PFSK-1 (cell line): Measurements from ENCODE around the gene KIF3B.

Experiments
- FOXP2 ChIP-seq: optimal IDR thresholded peaks from 2 replicates; pipeline ENCODE3; 2011; ENCODE audit warnings: borderline replicate concordance, control low read depth, inconsistent platforms; ENCODE audit not compliant: insufficient read depth; ENCODE audit errors: extremely low read length, extremely low read depth
- POLR2AphosphoS5 ChIP-seq: IDR thresholded peaks from 2 replicates; pipeline ENCODE4 v1.6.1; 2012; ENCODE audit warnings: low read depth, mild to moderate bottlenecking, control low read depth, low read length, moderate library complexity
- SIN3A ChIP-seq: IDR thresholded peaks from 2 replicates; pipeline ENCODE4 v1.6.1; 2012; ENCODE audit warnings: mild to moderate bottlenecking, low read length, moderate library complexity, borderline replicate concordance; ENCODE audit not compliant: insufficient read depth
- TAF1 ChIP-seq: IDR thresholded peaks from 2 replicates; pipeline ENCODE4 v1.6.1; 2012; ENCODE audit warnings: low read length, control low read depth, borderline replicate concordance; ENCODE audit not compliant: insufficient read depth
- TF ChIP-seq, protein P1 (sequence below), 2 experiments: IDR thresholded peaks; 2 replicates each; pipeline versions ENCODE4 v1.6.1 to v1.8.0; 2011 to 2012; ENCODE audit warnings: low read depth in 2 of 2, low read length in 2 of 2, control low read depth in 1 of 2, inconsistent platforms in 1 of 2, mild to moderate bottlenecking in 1 of 2, moderate library complexity in 1 of 2; ENCODE audit not compliant: insufficient read depth in 1 of 2

- no peak for TF ChIP-seq POLR2AphosphoS5
- TF ChIP-seq TAF1: no peak
- no peak for TF ChIP-seq SIN3A
- TF ChIP-seq, protein P1, sequence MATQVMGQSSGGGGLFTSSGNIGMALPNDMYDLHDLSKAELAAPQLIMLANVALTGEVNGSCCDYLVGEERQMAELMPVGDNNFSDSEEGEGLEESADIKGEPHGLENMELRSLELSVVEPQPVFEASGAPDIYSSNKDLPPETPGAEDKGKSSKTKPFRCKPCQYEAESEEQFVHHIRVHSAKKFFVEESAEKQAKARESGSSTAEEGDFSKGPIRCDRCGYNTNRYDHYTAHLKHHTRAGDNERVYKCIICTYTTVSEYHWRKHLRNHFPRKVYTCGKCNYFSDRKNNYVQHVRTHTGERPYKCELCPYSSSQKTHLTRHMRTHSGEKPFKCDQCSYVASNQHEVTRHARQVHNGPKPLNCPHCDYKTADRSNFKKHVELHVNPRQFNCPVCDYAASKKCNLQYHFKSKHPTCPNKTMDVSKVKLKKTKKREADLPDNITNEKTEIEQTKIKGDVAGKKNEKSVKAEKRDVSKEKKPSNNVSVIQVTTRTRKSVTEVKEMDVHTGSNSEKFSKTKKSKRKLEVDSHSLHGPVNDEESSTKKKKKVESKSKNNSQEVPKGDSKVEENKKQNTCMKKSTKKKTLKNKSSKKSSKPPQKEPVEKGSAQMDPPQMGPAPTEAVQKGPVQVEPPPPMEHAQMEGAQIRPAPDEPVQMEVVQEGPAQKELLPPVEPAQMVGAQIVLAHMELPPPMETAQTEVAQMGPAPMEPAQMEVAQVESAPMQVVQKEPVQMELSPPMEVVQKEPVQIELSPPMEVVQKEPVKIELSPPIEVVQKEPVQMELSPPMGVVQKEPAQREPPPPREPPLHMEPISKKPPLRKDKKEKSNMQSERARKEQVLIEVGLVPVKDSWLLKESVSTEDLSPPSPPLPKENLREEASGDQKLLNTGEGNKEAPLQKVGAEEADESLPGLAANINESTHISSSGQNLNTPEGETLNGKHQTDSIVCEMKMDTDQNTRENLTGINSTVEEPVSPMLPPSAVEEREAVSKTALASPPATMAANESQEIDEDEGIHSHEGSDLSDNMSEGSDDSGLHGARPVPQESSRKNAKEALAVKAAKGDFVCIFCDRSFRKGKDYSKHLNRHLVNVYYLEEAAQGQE (IDR thresholded peaks at IDR 0.05; ENCODE audit: insufficient read depth in 1 of 2, low read depth in 2 of 2, low read length in 2 of 2): no peak
- TF ChIP-seq FOXP2: no peak
Observed at GRCh38 chr20:32278199-32278643, 770 bp downstream of the KIF3B start.
